GM06990 (cell line): ENCODE results near the gene ZNF532.

Experiments
- DNase-seq: peaks from one replicate; pipeline ENCODE4 v3.0.0-alpha.2; 2011; ENCODE audit not compliant: insufficient read length; ENCODE audit errors: extremely low read depth
- H3K27me3 ChIP-seq: replicated peaks from 2 replicates; pipeline ENCODE4 v1.6.0; 2011; ENCODE audit warnings: low read length; ENCODE audit not compliant: control insufficient read depth, insufficient read depth
- H3K36me3 ChIP-seq: 2 replicates; pipeline ENCODE4 v1.5.1; 2011; ENCODE audit warnings: low read length; ENCODE audit not compliant: control insufficient read depth, insufficient read depth
- H3K4me3 ChIP-seq: replicated peaks from 2 replicates; pipeline ENCODE4 v1.5.1; 2011; ENCODE audit warnings: low read depth, mild to moderate bottlenecking, control low read depth, low read length
- CTCF ChIP-seq: IDR thresholded peaks from 2 replicates; pipeline ENCODE4 v1.5.1; 2011; ENCODE audit warnings: low read length, control low read depth, mild to moderate bottlenecking, inconsistent platforms; ENCODE audit not compliant: insufficient read depth, poor library complexity, severe bottlenecking

Gene ZNF532

GRCh38 chr18:58928386-58928785 is 63.7 kb downstream of the ZNF532 start:
- Histone ChIP-seq H3K4me3 (no peak overlapping the region), H3K36me3 (no peaks in the 10 kb centered on the region), H3K27me3 (no peaks in the 10 kb centered on the region)
- no peak for DNase-seq
- no peak for TF ChIP-seq CTCF

- no peak overlapping the region for H3K4me3 ChIP-seq
- H3K27me3 ChIP-seq = no peaks in the 10 kb centered on the region
- no peaks in the 10 kb centered on the region for H3K36me3 ChIP-seq
These were observed 64.5 kb downstream of the ZNF532 start for GRCh38 chr18:58929206-58929605.

GRCh38 chr18:58934356-58934755 is 69.7 kb downstream of the ZNF532 start:
- no peak for TF ChIP-seq CTCF
- Histone ChIP-seq H3K27me3 (no peaks in the 10 kb centered on the region), H3K36me3 (no peaks in the 10 kb centered on the region), H3K4me3 (no peak overlapping the region)
- DNase-seq = no peak

More at GRCh38 chr18:58929206-58929605, 64.5 kb downstream of the ZNF532 start:
- no peak for TF ChIP-seq CTCF
- DNase-seq = no peak

GRCh38 chr18:58934933-58935577 is 70.4 kb downstream of the ZNF532 start:
- DNase-seq = no peak
- no peak for TF ChIP-seq CTCF
- Histone ChIP-seq H3K36me3 (no peaks in the 10 kb centered on the region), H3K27me3 (no peaks in the 10 kb centered on the region), H3K4me3 (no peak overlapping the region)

- Histone ChIP-seq H3K27me3 (no peaks in the 10 kb centered on the region), H3K36me3 (no peaks in the 10 kb centered on the region), H3K4me3 (no peak overlapping the region)
- DNase-seq = no peak
- no peak for TF ChIP-seq CTCF
These were observed 72.6 kb downstream of the ZNF532 start for GRCh38 chr18:58937071-58937886.
